GM12801 (cell line): ENCODE results near the gene PUM1.

Source experiments
- CTCF ChIP-seq: IDR thresholded peaks from one replicate; pipeline ENCODE4 v1.5.1; 2011; ENCODE audit warnings: control low read depth; ENCODE audit not compliant: insufficient read length; ENCODE audit errors: extremely low read depth

PUM1 gene

GRCh38 chr1:30895382-30895943 lies 170.1 kb downstream of the PUM1 start:
- TF ChIP-seq CTCF = no peak

GRCh38 chr1:30894508-30894973 lies 171.0 kb downstream of the PUM1 start:
- no peak for TF ChIP-seq CTCF

GRCh38 chr1:30893776-30894507 lies 171.6 kb downstream of the PUM1 start:
- TF ChIP-seq CTCF = no peak

GRCh38 chr1:30892671-30893073 lies 172.8 kb downstream of the PUM1 start:
- TF ChIP-seq CTCF = no peak

- no peak for TF ChIP-seq CTCF
Observed at GRCh38 chr1:30891227-30891552, 174.3 kb downstream of the PUM1 start.

GRCh38 chr1:30890502-30891226 lies 174.9 kb downstream of the PUM1 start:
- TF ChIP-seq CTCF = no peak

- TF ChIP-seq CTCF = no peak
Observed at GRCh38 chr1:30889511-30889910, 176.0 kb downstream of the PUM1 start.
